Measurements from ENCODE around the gene KRTAP10-12. TPM values are rescaled to one million over a fixed set of nuclear protein-coding genes. Genes with fewer than 3 reads are reported as not detected.

The KRTAP10-12 gene
- polyA plus RNA-seq, 1 donor from 2014 or later, result not detected

GRCh38 chr21:44724196-44724595 is 27.2 kb downstream of the KRTAP10-12 start:
- no peaks in the 10 kb centered on the region for H4K20me1 ChIP-seq (ENCODE audit: insufficient read depth)
- TF ChIP-seq SMC3 (conservative IDR thresholded peaks at IDR 0.05; ENCODE audit: poor library complexity) (no peak), CTCF (IDR thresholded peaks at IDR 0.05; ENCODE audit: poor library complexity, severe bottlenecking) (no peak), RAD21 (conservative IDR thresholded peaks at IDR 0.05) (no peak), REST (IDR thresholded peaks at IDR 0.05; ENCODE audit: borderline replicate concordance) (no peak), EZH2 (IDR thresholded peaks at IDR 0.05; ENCODE audit: borderline replicate concordance, insufficient read depth, low read length, poor library complexity, severe bottlenecking) (no peak), EP300 (conservative IDR thresholded peaks at IDR 0.05; ENCODE audit: poor library complexity, severe bottlenecking) (no peak), POLR2AphosphoS5 (IDR thresholded peaks at IDR 0.05) (no peak), TAF1 (IDR thresholded peaks at IDR 0.05; ENCODE audit: low read depth) (no peak), MXI1 (conservative IDR thresholded peaks at IDR 0.05; ENCODE audit: poor library complexity, severe bottlenecking) (no peak)
- H3K9me3 ChIP-seq (ENCODE audit: low read length), result no peaks in the 10 kb centered on the region
- no peak overlapping the region for H3K9ac ChIP-seq (ENCODE audit: low read length)
- H3K36me3 ChIP-seq (ENCODE audit: insufficient read depth, low read length), result no peaks in the 10 kb centered on the region
- H2AFZ ChIP-seq (ENCODE audit: low read depth, low read length), result no peak overlapping the region
- no peaks in the 10 kb centered on the region for H3K27me3 ChIP-seq (ENCODE audit: insufficient read depth, low read depth, low read length)
- H3K4me2 ChIP-seq (ENCODE audit: low read length), result no peak overlapping the region
- H3K9me2 ChIP-seq (ENCODE audit: insufficient read depth, low read length), result no peaks in the 10 kb centered on the region
- H3K27ac ChIP-seq (ENCODE audit: low read length), result no peak overlapping the region
- no peaks in the 10 kb centered on the region for H3K79me2 ChIP-seq (replicated peaks; ENCODE audit: insufficient read depth, low read length)
- H3K4me3 ChIP-seq (ENCODE audit: low read length), result no peak overlapping the region
- no peaks in the 10 kb centered on the region for H3F3A ChIP-seq (ENCODE audit: insufficient read depth, low read length, poor library complexity, severe bottlenecking)

GRCh38 chr21:44724926-44725325 is 28.0 kb downstream of the KRTAP10-12 start:
- H3K27ac ChIP-seq (ENCODE audit: low read length), result no peak overlapping the region
- TF ChIP-seq POLR2AphosphoS5 (IDR thresholded peaks at IDR 0.05), result no peak
- TF ChIP-seq SMC3 (conservative IDR thresholded peaks at IDR 0.05; ENCODE audit: poor library complexity), result no peak
- TF ChIP-seq RAD21 (conservative IDR thresholded peaks at IDR 0.05), result no peak
- no peak for TF ChIP-seq CTCF (IDR thresholded peaks at IDR 0.05; ENCODE audit: poor library complexity, severe bottlenecking)
- no peak for TF ChIP-seq MXI1 (conservative IDR thresholded peaks at IDR 0.05; ENCODE audit: poor library complexity, severe bottlenecking)
- TF ChIP-seq TAF1 (IDR thresholded peaks at IDR 0.05; ENCODE audit: low read depth), result no peak
- no peak for TF ChIP-seq EZH2 (IDR thresholded peaks at IDR 0.05; ENCODE audit: borderline replicate concordance, insufficient read depth, low read length, poor library complexity, severe bottlenecking)
- no peak for TF ChIP-seq REST (IDR thresholded peaks at IDR 0.05; ENCODE audit: borderline replicate concordance)
- no peak for TF ChIP-seq EP300 (conservative IDR thresholded peaks at IDR 0.05; ENCODE audit: poor library complexity, severe bottlenecking)
- H4K20me1 ChIP-seq (ENCODE audit: insufficient read depth), result no peaks in the 10 kb centered on the region
- no peak overlapping the region for H2AFZ ChIP-seq (ENCODE audit: low read depth, low read length)
- no peaks in the 10 kb centered on the region for H3F3A ChIP-seq (ENCODE audit: insufficient read depth, low read length, poor library complexity, severe bottlenecking)
- no peak overlapping the region for H3K4me2 ChIP-seq (ENCODE audit: low read length)
- H3K27me3 ChIP-seq (ENCODE audit: insufficient read depth, low read depth, low read length), result no peaks in the 10 kb centered on the region
- H3K9me3 ChIP-seq (ENCODE audit: low read length), result no peaks in the 10 kb centered on the region
- H3K9me2 ChIP-seq (ENCODE audit: insufficient read depth, low read length), result no peaks in the 10 kb centered on the region
- no peak overlapping the region for H3K9ac ChIP-seq (ENCODE audit: low read length)
- H3K79me2 ChIP-seq (replicated peaks; ENCODE audit: insufficient read depth, low read length), result no peaks in the 10 kb centered on the region
- H3K36me3 ChIP-seq (ENCODE audit: insufficient read depth, low read length), result no peaks in the 10 kb centered on the region
- H3K4me3 ChIP-seq (ENCODE audit: low read length), result no peak overlapping the region

Data from neural cell (in vitro differentiated cells).